Activated B cell treated with CpG ODN at 0.5 μM for 24 hours (primary cell): ENCODE measurements around the gene TBXA2R. TPM values are rescaled to one million over a fixed set of nuclear protein-coding genes. Genes with fewer than 3 reads are reported as not detected.

ENCODE experiments used
- ATAC-seq: fragments of 200-7000 bp; cut with Tn5 transposase; one replicate; pipeline ENCODE4 v1.10.0; 2021; ENCODE audit warnings: low read depth, mild to moderate bottlenecking, moderate library complexity
- CTCF ChIA-PET: fragments of 350-600 bp; sonication (Branson Sonifier 250); formaldehyde crosslinking; loops from one replicate; lab custom pipeline; 2021; ENCODE audit warnings: antibody characterized with exemption; lab: Charles Lee
- POLR2A ChIA-PET: fragments of 350-600 bp; sonication (Branson Sonifier 250); formaldehyde crosslinking; loops from one replicate; lab custom pipeline; 2021; ENCODE audit warnings: antibody characterized with exemption; lab: Charles Lee
- DNase-seq: peaks from one replicate; pipeline ENCODE4 v3.0.0; 2022
- H3K27ac Mint-ChIP-seq: one replicate; pipeline ENCODE4 v1.8.0; 2020; ENCODE audit warnings: mixed read lengths
- H3K27me3 Mint-ChIP-seq: one replicate; pipeline ENCODE4 v1.8.0; 2021; ENCODE audit warnings: mixed read lengths
- H3K36me3 Mint-ChIP-seq: one replicate; pipeline ENCODE4 v1.8.0; 2021; ENCODE audit warnings: low read depth, mixed read lengths
- H3K4me1 Mint-ChIP-seq: one replicate; pipeline ENCODE4 v1.8.0; 2021; ENCODE audit warnings: mixed read lengths
- H3K4me3 Mint-ChIP-seq: one replicate; pipeline ENCODE4 v1.8.0; 2020; ENCODE audit warnings: mild to moderate bottlenecking, mixed read lengths
- H3K9me3 Mint-ChIP-seq: one replicate; pipeline ENCODE4 v1.8.0; 2020; ENCODE audit warnings: mixed read lengths
- intact Hi-C: fragments of 100-400 bp; cut with micrococcal nuclease; formaldehyde crosslinking; loops from one replicate; pipeline ENCODE4 v1.15.1; 2024
- total RNA-seq: library from RNA; stranded (reverse); gene quantifications from 2 replicates; pipeline ENCODE4 v1.2.3, GENCODE V29; 2022
- TF ChIP-seq, protein P1 (sequence below): fragments of 200-600 bp; IDR thresholded peaks from one replicate; pipeline ENCODE4 v1.8.0; 2022; ENCODE audit warnings: antibody characterized with exemption, mild to moderate bottlenecking

Gene TBXA2R
- total RNA-seq, 1 donor from 2014 or later, result 0.47 TPM

DNA sequence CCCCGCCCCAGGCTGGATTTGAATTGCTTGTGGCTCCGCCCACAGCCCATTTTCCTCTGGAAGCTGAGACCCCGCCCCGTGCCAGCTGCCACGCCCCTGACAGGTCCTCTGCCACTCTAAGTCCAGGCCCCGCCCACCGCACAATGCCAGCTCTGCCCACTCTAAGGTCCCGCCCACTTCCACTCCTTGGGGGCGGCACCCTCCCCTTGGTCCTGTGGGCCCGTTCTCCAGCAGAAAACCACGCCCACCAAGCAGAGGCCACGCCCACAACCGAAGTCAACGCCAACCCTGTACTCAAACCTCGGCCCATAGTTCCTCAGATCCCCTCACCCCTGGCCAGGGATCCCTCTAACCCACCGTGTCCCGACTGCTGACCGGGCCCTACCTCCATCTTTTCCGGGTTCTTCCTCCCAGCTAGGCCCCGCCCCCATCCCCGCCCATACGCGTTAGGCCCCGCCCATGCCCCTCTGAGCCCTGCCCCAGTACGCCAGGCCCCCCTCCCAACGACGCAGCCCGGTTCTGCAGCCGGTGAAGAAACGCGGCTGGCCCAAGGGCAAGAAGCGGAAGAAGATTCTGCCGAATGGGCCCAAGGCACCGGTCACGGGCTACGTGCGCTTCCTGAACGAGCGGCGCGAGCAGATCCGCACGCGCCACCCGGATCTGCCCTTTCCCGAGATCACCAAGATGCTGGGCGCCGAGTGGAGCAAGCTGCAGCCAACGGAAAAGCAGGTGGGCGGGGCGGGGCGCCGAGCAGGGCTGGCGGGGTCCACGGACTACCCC is 32.6 kb downstream of the TBXA2R start:
- Mint-ChIP-seq H3K36me3 (peaks cover 11% of the 10 kb centered on the region), H3K27ac (no peak overlapping the region), H3K27me3 (no peaks in the 10 kb centered on the region), H3K4me1 (peaks cover 19% of the 10 kb centered on the region), H3K9me3 (no peaks in the 10 kb centered on the region), H3K4me3 (peak overlapping the region; percentile 70)
- TF ChIP-seq, protein P1, sequence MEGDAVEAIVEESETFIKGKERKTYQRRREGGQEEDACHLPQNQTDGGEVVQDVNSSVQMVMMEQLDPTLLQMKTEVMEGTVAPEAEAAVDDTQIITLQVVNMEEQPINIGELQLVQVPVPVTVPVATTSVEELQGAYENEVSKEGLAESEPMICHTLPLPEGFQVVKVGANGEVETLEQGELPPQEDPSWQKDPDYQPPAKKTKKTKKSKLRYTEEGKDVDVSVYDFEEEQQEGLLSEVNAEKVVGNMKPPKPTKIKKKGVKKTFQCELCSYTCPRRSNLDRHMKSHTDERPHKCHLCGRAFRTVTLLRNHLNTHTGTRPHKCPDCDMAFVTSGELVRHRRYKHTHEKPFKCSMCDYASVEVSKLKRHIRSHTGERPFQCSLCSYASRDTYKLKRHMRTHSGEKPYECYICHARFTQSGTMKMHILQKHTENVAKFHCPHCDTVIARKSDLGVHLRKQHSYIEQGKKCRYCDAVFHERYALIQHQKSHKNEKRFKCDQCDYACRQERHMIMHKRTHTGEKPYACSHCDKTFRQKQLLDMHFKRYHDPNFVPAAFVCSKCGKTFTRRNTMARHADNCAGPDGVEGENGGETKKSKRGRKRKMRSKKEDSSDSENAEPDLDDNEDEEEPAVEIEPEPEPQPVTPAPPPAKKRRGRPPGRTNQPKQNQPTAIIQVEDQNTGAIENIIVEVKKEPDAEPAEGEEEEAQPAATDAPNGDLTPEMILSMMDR, result no peak
- DNase-seq, result peak; percentile 63
- ChIA-PET POLR2A (interaction anchor here (0.6 to 1.8 kb wide), 4 partner anchors 17 to 1271 kb away, joined by 3 to 7 read pairs (median 3); partner anchors contain the start of genes MFSD12 and MRPL54), CTCF (no interaction called here)
- intact Hi-C loops, result loop anchor here (5.0 to 10.0 kb wide), 3 partner anchors 188 to 398 kb away; partner anchors contain the start of genes APBA3, DAPK3, MRPL54 and NCLN
- ATAC-seq, result peak; percentile 21

DNA sequence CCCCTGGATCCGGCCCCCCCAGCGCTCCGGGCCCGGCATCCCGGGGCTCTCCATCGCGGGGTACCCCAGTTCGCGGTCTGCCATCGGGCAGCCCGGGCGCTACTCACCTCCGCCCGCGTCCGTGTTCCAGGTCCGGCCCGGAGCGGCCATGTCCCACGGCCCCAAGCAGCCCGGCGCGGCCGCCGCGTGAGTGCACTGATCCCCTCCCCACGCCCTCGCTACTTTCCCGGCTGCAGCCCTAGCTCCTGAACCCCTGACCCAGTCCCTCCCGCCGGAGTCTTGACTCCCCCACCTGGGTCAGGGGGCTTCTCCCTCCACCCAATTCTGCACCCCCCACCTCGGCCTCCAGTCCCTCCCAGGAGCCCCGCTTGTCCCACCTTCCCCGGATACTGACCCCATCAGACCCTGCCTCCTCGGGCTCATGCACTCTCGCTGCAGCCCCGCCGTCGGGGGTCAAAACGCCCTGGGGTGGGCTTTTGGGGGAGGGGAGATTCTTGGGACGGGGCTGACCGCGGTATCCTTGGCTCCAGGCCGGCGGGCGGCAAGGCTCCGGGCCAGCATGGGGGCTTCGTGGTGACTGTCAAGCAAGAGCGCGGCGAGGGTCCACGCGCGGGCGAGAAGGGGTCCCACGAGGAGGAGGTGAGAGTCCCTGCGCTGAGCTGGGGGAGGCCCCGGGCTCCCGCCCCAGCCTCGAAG is 33.4 kb downstream of the TBXA2R start:
- DNase-seq (no peak), ATAC-seq (no peak)
- POLR2A ChIA-PET, result interaction anchor here (0.6 to 1.8 kb wide), 5 partner anchors 16 to 189 kb away, joined by 3 to 7 read pairs (median 3); partner anchors contain the start of genes MFSD12 and MRPL54

DNA sequence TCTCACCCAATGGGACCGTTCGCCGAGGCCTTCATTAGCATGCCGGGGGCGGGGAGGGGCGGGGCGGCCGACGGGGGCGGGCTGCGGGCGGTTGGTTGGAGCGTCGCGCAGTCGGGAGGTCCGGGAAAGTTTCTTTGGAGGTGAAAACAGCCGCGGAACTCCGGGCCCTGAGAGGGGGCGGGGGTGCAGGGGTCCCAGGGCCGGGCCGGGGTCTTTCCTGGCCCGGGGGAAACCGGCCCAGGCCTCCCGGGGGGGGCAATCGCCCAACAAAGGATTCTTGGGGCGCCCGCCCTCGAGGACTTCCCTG is 33.9 kb downstream of the TBXA2R start, which contains the start of gene HMG20B:
TSS of gene HMG20B (plus strand) at position 90 of the 307 bp plus-strand sequence. CDS start 366 bp downstream, outside the sequence.
- no peak for DNase-seq
- ATAC-seq, result no peak
- POLR2A ChIA-PET, result interaction anchor here (0.6 to 0.8 kb wide), 2 partner anchors 18 to 21 kb away, joined by 3 to 6 read pairs; no protein-coding TSS in a partner anchor
- intact Hi-C loops, result loop anchor here (1.0 to 10.0 kb wide), 7 partner anchors 16 to 609 kb away; partner anchors contain the start of genes ANKRD24, APBA3, DAPK3 and FZR1
- Mint-ChIP-seq H3K27ac (peak within 1 kb of the TSS; percentile 53), H3K9me3 (no peaks in the 10 kb centered on the region), H3K4me1 (peaks cover 19% of the 10 kb centered on the region), H3K36me3 (peaks cover 9% of the 10 kb centered on the region), H3K27me3 (no peaks in the 10 kb centered on the region), H3K4me3 (peak within 1 kb of the TSS; percentile 81)
- TF ChIP-seq, protein P1, result no peak
- CTCF ChIA-PET, result no interaction called here

More for the DNA sequence above, 33.4 kb downstream of the TBXA2R start:
- no peaks in the 10 kb centered on the region for H3K9me3 Mint-ChIP-seq
- H3K4me1 Mint-ChIP-seq, result peaks cover 19% of the 10 kb centered on the region
- H3K4me3 Mint-ChIP-seq, result peak overlapping the region; percentile 80
- no peak overlapping the region for H3K27ac Mint-ChIP-seq
- CTCF ChIA-PET, result no interaction called here
- TF ChIP-seq, protein P1, result no peak
- peaks cover 9% of the 10 kb centered on the region for H3K36me3 Mint-ChIP-seq
- no peaks in the 10 kb centered on the region for H3K27me3 Mint-ChIP-seq
- intact Hi-C loops, result loop anchor here (5.0 to 10.0 kb wide), 3 partner anchors 189 to 399 kb away; partner anchors contain the start of genes APBA3, DAPK3, MRPL54 and NCLN

DNA sequence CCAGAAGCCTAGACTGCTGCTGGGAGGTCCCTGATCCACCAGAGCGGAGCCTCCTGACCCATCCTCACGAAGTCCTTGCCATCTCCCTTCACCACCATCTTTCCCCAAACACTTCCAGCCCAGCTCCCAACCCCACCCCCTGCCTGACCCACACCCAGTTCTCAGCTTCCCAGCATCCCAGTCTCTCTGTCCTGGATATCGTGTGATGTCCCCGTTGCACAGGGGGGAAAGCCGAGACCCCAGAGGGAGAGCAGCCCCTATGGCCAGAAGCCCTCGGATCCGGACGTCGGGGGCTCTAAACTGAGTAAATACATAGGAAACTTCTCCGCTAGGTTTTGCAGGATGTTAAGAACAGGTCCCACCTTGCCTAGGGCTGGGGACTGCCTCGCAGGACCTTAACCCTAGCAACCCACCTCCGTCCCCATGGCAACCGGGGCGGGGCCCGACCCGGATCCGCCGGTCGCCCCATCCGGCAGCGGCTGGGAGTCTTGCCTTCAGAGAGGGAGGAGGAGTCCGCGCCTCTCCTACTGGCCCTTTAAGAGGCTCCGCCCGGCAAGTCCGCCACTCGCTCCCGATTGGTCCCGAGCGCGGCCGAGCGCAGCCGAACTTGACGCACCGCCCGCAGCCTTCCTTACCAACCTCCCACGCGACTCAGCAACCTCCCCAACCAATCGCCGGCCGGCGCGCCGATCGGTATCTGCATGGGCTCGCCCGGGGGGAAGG is 34.4 kb downstream of the TBXA2R start:
- ATAC-seq (peak; percentile 95), DNase-seq (peak; percentile 94)
- intact Hi-C loops, result loop anchor here (1.0 to 10.0 kb wide), 7 partner anchors 15 to 610 kb away; partner anchors contain the start of genes ANKRD24, APBA3, DAPK3 and FZR1
- Mint-ChIP-seq H3K36me3 (peaks cover 9% of the 10 kb centered on the region), H3K9me3 (no peaks in the 10 kb centered on the region), H3K4me1 (peaks cover 19% of the 10 kb centered on the region), H3K27ac (peak overlapping the region; percentile 53), H3K27me3 (no peaks in the 10 kb centered on the region), H3K4me3 (peak overlapping the region; percentile 81)
- POLR2A ChIA-PET, result interaction anchor here (0.8 kb wide), 1 partner anchor 18 kb away, joined by 3 read pairs; no protein-coding TSS in a partner anchor
- TF ChIP-seq, protein P1, result no peak
- CTCF ChIA-PET, result no interaction called here
